HCT116 (cell line): Measurements from ENCODE around the gene TCEA2. TPM values are rescaled to one million over a fixed set of nuclear protein-coding genes. Genes with fewer than 3 reads are reported as not detected.

ENCODE experiments used
- ATAC-seq: fragments of 200-7000 bp; cut with Tn5 transposase; 2 replicates; pipeline ENCODE4 v1.9.1; 2020; ENCODE audit warnings: mild to moderate bottlenecking, moderate library complexity
- BruUV-seq: library from RNA; stranded (reverse); fragments of 400-500 nt; replicated peaks from 2 replicates; lab custom pipeline; 2021; lab: Mats Ljungman, UMichigan
- CTCF ChIA-PET: fragments of 300-600 bp; sonication (Branson Sonifier 250); formaldehyde crosslinking; loops from one replicate; lab custom pipeline; 2021; ENCODE audit warnings: antibody characterized with exemption; lab: Charles Lee
- POLR2A ChIA-PET: fragments of 300-600, 350-600 bp; sonication (Branson Sonifier 250); formaldehyde crosslinking; loops from one replicate; lab custom pipeline; 2021; ENCODE audit warnings: antibody characterized with exemption; lab: Charles Lee
- RAD21 ChIA-PET, 2 experiments: fragments of 300-600 bp; sonication (Branson Sonifier 250); formaldehyde crosslinking; loops; one replicate each; lab custom pipeline; 2023; ENCODE audit warnings: low total read pairs in 2 of 2; ENCODE audit not compliant: uncharacterized antibody in 2 of 2, unreplicated experiment in 2 of 2, low non-redundant PET in 1 of 2; lab: Charles Lee
- DNase-seq: peaks from one replicate; pipeline ENCODE4 v3.0.0-alpha.2; 2010; ENCODE audit warnings: low read depth, low spot score
- H2AFZ ChIP-seq: fragments of 200-600 bp; shearing (Covaris generic), sonication (generic); 2 replicates; pipeline ENCODE4 v1.6.1; 2017; ENCODE audit warnings: low read depth, mixed run types, mixed read lengths, antibody characterized with exemption, low read length; ENCODE audit not compliant: poor library complexity, severe bottlenecking
- H3K27ac ChIP-seq: 2 replicates; pipeline ENCODE4 v1.5.1; 2012; ENCODE audit warnings: low read depth, low read length
- H3K27me3 ChIP-seq: fragments of 200-600 bp; sonication (generic); 2 replicates; pipeline ENCODE4 v1.6.1; 2016; ENCODE audit warnings: mixed run types, low read length, mixed read lengths; ENCODE audit not compliant: insufficient read depth
- H3K36me3 ChIP-seq, 2 experiments: fragments of 200-500 bp in 1 of 2; fragments of 200-600 bp in 1 of 2; sonication (Bioruptor generic) in 1 of 2; sonication (generic) in 1 of 2; 2 replicates each; pipeline versions ENCODE4 v1.5.1 to v1.6.1; 2014 to 2016; ENCODE audit warnings: low read length in 2 of 2, inconsistent platforms in 1 of 2, mixed read lengths in 1 of 2, mixed run types in 1 of 2; ENCODE audit not compliant: insufficient read depth in 2 of 2, control insufficient read depth in 1 of 2
- H3K4me1 ChIP-seq, 2 experiments: fragments of 200-600 bp in 1 of 2; sonication (generic) in 1 of 2; 2 replicates each; pipeline versions ENCODE4 v1.5.1 to v1.6.1; 2012 to 2017; ENCODE audit warnings: low read length in 2 of 2, inconsistent platforms in 1 of 2, mild to moderate bottlenecking in 1 of 2, mixed read lengths in 1 of 2, mixed run types in 1 of 2, moderate library complexity in 1 of 2; ENCODE audit not compliant: insufficient read depth in 2 of 2, control insufficient read depth in 1 of 2
- H3K4me2 ChIP-seq: fragments of 200-600 bp; sonication (generic); 2 replicates; pipeline ENCODE4 v1.6.1; 2017; ENCODE audit warnings: mixed run types, low read length, mixed read lengths
- H3K4me3 ChIP-seq, 2 experiments: fragments of 200-600 bp in 1 of 2; sonication (generic) in 1 of 2; replicated peaks in 1 of 2; 2 replicates each; pipeline ENCODE4 v1.5.1; 2011 to 2016; ENCODE audit warnings: low read length in 2 of 2, control low read depth in 1 of 2, low read depth in 1 of 2, mild to moderate bottlenecking in 1 of 2, mixed read lengths in 1 of 2, mixed run types in 1 of 2
- H3K79me2 ChIP-seq: fragments of 200-600 bp; sonication (generic); 2 replicates; pipeline ENCODE4 v1.6.1; 2017; ENCODE audit warnings: mild to moderate bottlenecking, mixed run types, low read length, moderate library complexity, mixed read lengths; ENCODE audit not compliant: insufficient read depth
- H3K9ac ChIP-seq: fragments of 200-600 bp; sonication (generic); 2 replicates; pipeline ENCODE4 v1.6.1; 2016; ENCODE audit warnings: low read length, mixed read lengths
- H3K9me2 ChIP-seq: fragments of 200-600 bp; sonication (generic), shearing (Covaris generic); 2 replicates; pipeline ENCODE4 v1.6.1; 2017; ENCODE audit warnings: mixed run types, mild to moderate bottlenecking, moderate library complexity; ENCODE audit not compliant: insufficient read depth
- H3K9me3 ChIP-seq, 2 experiments: fragments of 200-500 bp in 1 of 2; fragments of 200-600 bp in 1 of 2; sonication (Bioruptor generic) in 1 of 2; sonication (generic) in 1 of 2; 2 replicates each; pipeline ENCODE4 v1.6.1; 2014 to 2017; ENCODE audit warnings: low read length in 2 of 2, mixed read lengths in 2 of 2, inconsistent platforms in 1 of 2, low read depth in 1 of 2, mild to moderate bottlenecking in 1 of 2, mixed run types in 1 of 2, moderate library complexity in 1 of 2; ENCODE audit not compliant: control insufficient read depth in 1 of 2, insufficient read depth in 1 of 2
- H4K20me1 ChIP-seq: fragments of 200-600 bp; sonication (generic), shearing (Covaris generic); 2 replicates; pipeline ENCODE4 v1.6.1; 2017; ENCODE audit warnings: mixed run types, mild to moderate bottlenecking, moderate library complexity; ENCODE audit not compliant: insufficient read depth
- CTCF ChIP-seq, 3 experiments: fragments of 200-600 bp in 1 of 3; sonication (generic) in 1 of 3; IDR thresholded peaks in 2 of 3; conservative IDR thresholded peaks in 1 of 3; 2 replicates each; pipeline ENCODE4 v1.5.1; 2012 to 2017; ENCODE audit warnings: low read depth in 2 of 3, low read length in 2 of 3, antibody characterized with exemption in 1 of 3, borderline replicate concordance in 1 of 3, control low read depth in 1 of 3, mild to moderate bottlenecking in 1 of 3, mixed read lengths in 1 of 3, mixed run types in 1 of 3, moderate library complexity in 1 of 3; ENCODE audit not compliant: insufficient read depth in 1 of 3
- EZH2 ChIP-seq: fragments of 200-600 bp; sonication (generic); IDR thresholded peaks from 2 replicates; pipeline ENCODE4 v1.6.1; 2017; ENCODE audit warnings: antibody characterized with exemption, mixed run types
- REST ChIP-seq: IDR thresholded peaks from 2 replicates; pipeline ENCODE4 v1.6.1; 2012; ENCODE audit warnings: low read depth
- ZFX ChIP-seq: fragments of 450-650 bp; IDR thresholded peaks from 2 replicates; pipeline ENCODE4 v1.6.1; 2017
- intact Hi-C: fragments of 100-400 bp; cut with micrococcal nuclease; formaldehyde crosslinking; loops from 2 replicates; pipeline ENCODE4 v1.10.0; 2022
- total RNA-seq: library from RNA; stranded (reverse); gene quantifications from one replicate; pipeline ENCODE4 v1.2.1, GENCODE V29; 2021; ENCODE audit not compliant: unreplicated experiment

The TCEA2 gene
- total RNA-seq, 1 experiment from 2014 or later: 29.7 TPM

GRCh38 chr20:64045346-64046011 lies 17.5 kb upstream of the TCEA2 start:
- ChIA-PET RAD21 (no interaction called here), POLR2A (interaction anchor here (1.0 kb wide), 1 partner anchor 88 kb away, joined by 3 read pairs; no protein-coding TSS in a partner anchor), CTCF (no interaction called here)
- BruUV-seq: no TSS peak
- H3K9me3 ChIP-seq: no peaks in the 10 kb centered on the region
- no peaks in the 10 kb centered on the region for H3K79me2 ChIP-seq
- no peak overlapping the region for H3K4me3 ChIP-seq
- H3K9ac ChIP-seq: peak overlapping the region; percentile 37; the same call in 1 of the 2 replicates
- no peaks in the 10 kb centered on the region for H3K9me2 ChIP-seq
- TF ChIP-seq CTCF (IDR thresholded peaks at IDR 0.05 in 2 of 3, conservative IDR thresholded peaks at IDR 0.05 in 1 of 3; ENCODE audit: borderline replicate concordance in 1 of 3, insufficient read depth in 1 of 3, low read depth in 2 of 3, low read length in 2 of 3) (no peak), REST (no peak), EZH2 (no peak), ZFX (no peak)
- no peaks in the 10 kb centered on the region for H4K20me1 ChIP-seq
- H3K36me3 ChIP-seq: no peaks in the 10 kb centered on the region
- no peak overlapping the region for H2AFZ ChIP-seq
- intact Hi-C loops: no loop called here
- H3K4me2 ChIP-seq: peak overlapping the region; percentile 59
- no peak for DNase-seq
- H3K27ac ChIP-seq: peak overlapping the region; percentile 48; the same call in 1 of the 2 replicates
- peak; percentile 7; the same call in 1 of the 2 replicates for ATAC-seq
- no peaks in the 10 kb centered on the region for H3K27me3 ChIP-seq
- H3K4me1 ChIP-seq: peaks cover 27 to 32% of the 10 kb centered on the region in 2 experiments
